H1 (cell line): ENCODE results near the gene KATNAL1. TPM values are rescaled to one million over a fixed set of nuclear protein-coding genes. Genes with fewer than 3 reads are reported as not detected.

Experiments used
- CTCF ChIA-PET: fragments of 300-600 bp; sonication (Branson Sonifier 250); formaldehyde crosslinking; loops from one replicate; lab custom pipeline; 2021; ENCODE audit not compliant: partially characterized antibody; lab: Charles Lee
- POLR2A ChIA-PET: fragments of 300-600 bp; sonication (Branson Sonifier 250); formaldehyde crosslinking; loops from one replicate; lab custom pipeline; 2021; ENCODE audit warnings: inconsistent platforms; ENCODE audit not compliant: partially characterized antibody; lab: Charles Lee
- DNase-seq, 2 experiments: peaks; one replicate each; pipeline versions ENCODE4 v3.0.0 to v3.0.0-alpha.2; 2010 to 2022; ENCODE audit warnings: low spot score in 2 of 2, low read depth in 1 of 2, mixed read lengths in 1 of 2
- FAIRE-seq: peaks from 2 replicates; lab custom pipeline; 2011; peaks lifted over from hg19 to GRCh38; lab: Jason Lieb, UNC
- H2AFZ ChIP-seq: 2 replicates; pipeline ENCODE4 v1.8.1; 2012; ENCODE audit warnings: low read length, inconsistent platforms
- H2AK5ac ChIP-seq: 2 replicates; pipeline ENCODE4 v1.6.1; 2013; ENCODE audit warnings: low read depth, low read length
- H2BK120ac ChIP-seq: replicated peaks from 2 replicates; pipeline ENCODE3; 2013; ENCODE audit warnings: low read depth, low read length, inconsistent platforms
- H2BK12ac ChIP-seq: 2 replicates; pipeline ENCODE4 v1.6.1; 2013; ENCODE audit warnings: low read depth, low read length
- H2BK15ac ChIP-seq: 2 replicates; pipeline ENCODE4 v1.6.1; 2013; ENCODE audit warnings: low read length
- H2BK20ac ChIP-seq: 2 replicates; pipeline ENCODE4 v1.6.1; 2013; ENCODE audit warnings: low read length
- H2BK5ac ChIP-seq: 2 replicates; pipeline ENCODE4 v1.6.1; 2013; ENCODE audit warnings: low read depth, low read length
- H3K14ac ChIP-seq: 2 replicates; pipeline ENCODE4 v1.6.1; 2013; ENCODE audit warnings: inconsistent platforms; ENCODE audit not compliant: insufficient read length
- H3K18ac ChIP-seq: 2 replicates; pipeline ENCODE4 v1.6.1; 2013; ENCODE audit warnings: low read length; ENCODE audit errors: extremely low read depth
- H3K23ac ChIP-seq: 2 replicates; pipeline ENCODE4 v1.6.1; 2013; ENCODE audit warnings: inconsistent platforms; ENCODE audit not compliant: insufficient read length
- H3K23me2 ChIP-seq: 2 replicates; pipeline ENCODE4 v1.6.1; 2013; ENCODE audit warnings: low read depth, low read length
- H3K27ac ChIP-seq: 2 replicates; pipeline ENCODE4 v1.6.1; 2011; ENCODE audit warnings: low read depth, low read length, inconsistent platforms
- H3K27me3 ChIP-seq, 4 experiments: replicated peaks in 1 of 4; 1 replicate in 1 of 4; 2 replicates in 3 of 4; pipeline versions ENCODE4 v1.6.1 to v1.8.1; 2011 to 2013; ENCODE audit warnings: low read length in 3 of 4, mild to moderate bottlenecking in 3 of 4, inconsistent platforms in 2 of 4, mixed read lengths in 2 of 4, moderate library complexity in 1 of 4; ENCODE audit not compliant: control insufficient read depth in 3 of 4, insufficient read depth in 3 of 4; ENCODE audit errors: extremely low read depth in 1 of 4
- H3K36me3 ChIP-seq, 4 experiments: 2 replicates each; pipeline versions ENCODE4 v1.6.1 to v1.8.1; 2011 to 2013; ENCODE audit warnings: mild to moderate bottlenecking in 4 of 4, low read length in 3 of 4, moderate library complexity in 2 of 4, control low read depth in 1 of 4, inconsistent platforms in 1 of 4; ENCODE audit not compliant: insufficient read depth in 4 of 4, control insufficient read depth in 2 of 4
- H3K4ac ChIP-seq: replicated peaks from 2 replicates; pipeline ENCODE3; 2013; ENCODE audit warnings: low read length, low read depth, mixed read lengths, inconsistent platforms; ENCODE audit not compliant: insufficient read length
- H3K4me1 ChIP-seq, 4 experiments: replicated peaks in 1 of 4; 1 replicate in 1 of 4; 2 replicates in 3 of 4; pipeline versions ENCODE4 v1.6.1 to v1.8.1; 2011 to 2013; ENCODE audit warnings: low read length in 3 of 4, inconsistent platforms in 2 of 4, mixed read lengths in 1 of 4; ENCODE audit not compliant: insufficient read depth in 4 of 4, control insufficient read depth in 3 of 4
- H3K4me2 ChIP-seq, 2 experiments: 2 replicates each; pipeline versions ENCODE4 v1.6.1 to v1.8.1; 2011 to 2013; ENCODE audit warnings: low read depth in 2 of 2, low read length in 2 of 2, control low read depth in 1 of 2, inconsistent platforms in 1 of 2, mild to moderate bottlenecking in 1 of 2; ENCODE audit not compliant: insufficient read depth in 1 of 2
- H3K4me3 ChIP-seq, 4 experiments: fragments of 200-600, 300-600 bp in 1 of 4; sonication (generic), shearing (Covaris generic), sonication (Bioruptor Twin) in 1 of 4; 2 replicates each; pipeline versions ENCODE4 v1.5.1 to v1.8.1; 2011 to 2016; ENCODE audit warnings: low read length in 4 of 4, low read depth in 3 of 4, control low read depth in 2 of 4, inconsistent platforms in 2 of 4, mild to moderate bottlenecking in 2 of 4, mixed read lengths in 1 of 4, moderate library complexity in 1 of 4; ENCODE audit not compliant: insufficient read depth in 2 of 4; ENCODE audit errors: extremely low read depth in 1 of 4
- H3K56ac ChIP-seq: replicated peaks from 2 replicates; pipeline ENCODE3; 2013; ENCODE audit warnings: low read depth, mild to moderate bottlenecking, mixed read lengths, low read length, inconsistent platforms; ENCODE audit not compliant: insufficient read length
- H3K79me1 ChIP-seq: 2 replicates; pipeline ENCODE4 v1.6.1; 2013; ENCODE audit warnings: low read depth, low read length, control low read depth
- H3K79me2 ChIP-seq, 2 experiments: 2 replicates each; pipeline versions ENCODE4 v1.6.1 to v1.8.1; 2012 to 2013; ENCODE audit warnings: low read length in 2 of 2, mild to moderate bottlenecking in 2 of 2, inconsistent platforms in 1 of 2; ENCODE audit not compliant: insufficient read depth in 2 of 2, control insufficient read depth in 1 of 2
- H3K9ac ChIP-seq, 4 experiments: replicated peaks in 1 of 4; 1 replicate in 1 of 4; 2 replicates in 3 of 4; pipeline versions ENCODE4 v1.6.1 to v1.8.1; 2011 to 2013; ENCODE audit warnings: low read depth in 3 of 4, low read length in 3 of 4, control low read depth in 2 of 4, mild to moderate bottlenecking in 2 of 4, moderate library complexity in 2 of 4, inconsistent platforms in 1 of 4; ENCODE audit errors: extremely low read depth in 1 of 4
- H3K9me3 ChIP-seq, 2 experiments: 2 replicates each; pipeline versions ENCODE4 v1.6.1 to v1.8.1; 2012 to 2013; ENCODE audit warnings: mild to moderate bottlenecking in 2 of 2, moderate library complexity in 2 of 2, control low read depth in 1 of 2, inconsistent platforms in 1 of 2, low read depth in 1 of 2, low read length in 1 of 2, mixed read lengths in 1 of 2; ENCODE audit not compliant: insufficient read depth in 2 of 2
- H4K20me1 ChIP-seq, 2 experiments: replicated peaks in 1 of 2; 2 replicates each; pipeline versions ENCODE3 to v1.8.1; 2011 to 2013; ENCODE audit warnings: inconsistent platforms in 2 of 2, low read length in 2 of 2, mild to moderate bottlenecking in 1 of 2; ENCODE audit not compliant: insufficient read depth in 2 of 2, control insufficient read depth in 1 of 2
- H4K5ac ChIP-seq: 2 replicates; pipeline ENCODE4 v1.6.1; 2013; ENCODE audit warnings: low read length, low read depth, mixed read lengths, inconsistent platforms; ENCODE audit not compliant: insufficient read length
- H4K8ac ChIP-seq: 2 replicates; pipeline ENCODE4 v1.8.0; 2013; ENCODE audit warnings: mild to moderate bottlenecking, moderate library complexity, low read length, inconsistent platforms; ENCODE audit not compliant: insufficient read depth; ENCODE audit errors: extremely low read depth
- H4K91ac ChIP-seq: replicated peaks from 2 replicates; pipeline ENCODE3; 2013; ENCODE audit warnings: low read length, mixed read lengths, inconsistent platforms; ENCODE audit not compliant: insufficient read length
- POU5F1 ChIP-seq: IDR thresholded peaks from 2 replicates; pipeline ENCODE4 v1.6.1; 2011; ENCODE audit warnings: low read depth, mild to moderate bottlenecking, low read length, moderate library complexity
- TCF12 ChIP-seq: IDR thresholded peaks from 2 replicates; pipeline ENCODE4 v1.6.1; 2011; ENCODE audit warnings: low read depth, mild to moderate bottlenecking, low read length
- WGBS, 2 experiments: shearing (Covaris generic) in 1 of 2; methylation state at CpG; one replicate each; pipeline versions ENCODE4 v1.1.6 to v1.1.7; 2013 to 2015; ENCODE audit warnings: low lambda C conversion rate in 2 of 2, mixed read lengths in 2 of 2, inconsistent platforms in 1 of 2, low coverage in 1 of 2, missing lambda C conversion rate in 1 of 2; ENCODE audit not compliant: insufficient replicate concordance in 2 of 2, insufficient coverage in 1 of 2, insufficient read length in 1 of 2; ENCODE audit errors: extremely low coverage in 1 of 2, missing lambda C conversion rate in 1 of 2; 5-methylcytosine and 5-hydroxymethylcytosine counted together
- polyA plus RNA-seq, 7 experiments: library from polyadenylated mRNA; depleted of rRNA in 3 of 7; stranded (reverse) in 5 of 7; unstranded in 2 of 7; fragments of >200 nt in 5 of 7; fragments of 200-250 nt in 2 of 7; gene quantifications; 1 replicate in 5 of 7; 2 replicates in 1 of 7; 4 replicates in 1 of 7; pipeline versions ENCODE4 v1.2.1 to v1.2.3, GENCODE V29; 2011 to 2013; ENCODE audit warnings: missing spikeins in 2 of 7, mixed read lengths in 2 of 7
- total RNA-seq: library from RNA; stranded (reverse); fragmentation: NEBNext Ultra II Directional; extraction: Animal tissue kit (Norgen Biotek cat#: 25700); gene quantifications from 2 replicates; pipeline ENCODE4 v1.2.1, GENCODE V29; 2021

Gene KATNAL1
- total and polyA plus RNA-seq, 2 of the 8 experiments (the other 6 are each of a cell fraction or from before 2014, with no cell fraction given), result 4.0 to 13.2 TPM

DNA sequence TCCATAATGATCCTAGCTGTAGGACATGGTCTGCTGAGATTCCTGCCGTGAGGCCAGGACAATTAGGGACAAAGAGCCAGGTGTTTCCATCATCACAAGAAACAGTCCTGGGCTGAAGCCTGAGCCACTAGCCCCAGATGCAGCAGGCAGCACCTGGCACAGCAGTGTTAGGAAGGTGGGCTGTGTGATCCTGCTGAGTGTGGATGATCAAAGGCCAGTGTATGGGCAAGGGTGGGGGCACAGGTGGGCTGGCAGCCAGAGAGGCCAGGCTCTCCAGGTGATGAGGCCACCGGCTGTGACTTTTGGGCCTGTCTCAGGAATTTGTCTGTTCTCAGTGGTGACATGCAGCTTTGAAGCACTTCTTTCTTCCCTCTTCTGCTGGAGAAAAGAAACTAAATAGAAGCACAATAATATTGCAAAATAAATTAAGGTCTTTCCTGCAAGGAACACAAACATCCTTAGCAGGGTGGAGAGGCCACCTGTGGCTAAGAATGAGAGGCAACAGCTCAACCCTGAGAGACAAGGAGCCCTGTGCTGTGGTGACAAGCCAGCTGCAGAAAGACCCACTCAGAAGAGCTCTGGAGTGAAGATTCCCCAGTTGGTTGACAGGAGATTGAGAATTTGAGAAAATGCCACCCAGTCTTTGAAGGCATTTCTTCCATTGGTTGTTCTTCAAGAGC lies 127.6 kb downstream of the KATNAL1 start:
- no peak for FAIRE-seq
- 79% methylated on average over 2 of the region's 2 CpGs; no CpG with 5 or more reads in 1 of the 2 experiments for WGBS, 2 experiments
- peak overlapping the region; percentile 28; the same call in 1 of the 2 replicates for H4K8ac ChIP-seq
- no peak overlapping the region for H3K14ac ChIP-seq
- H3K79me1 ChIP-seq, result no peaks in the 10 kb centered on the region
- H3K56ac ChIP-seq, result no peak overlapping the region
- H2BK5ac ChIP-seq, result no peak overlapping the region
- no peak overlapping the region for H3K23ac ChIP-seq
- H3K36me3 ChIP-seq, result no peaks in the 10 kb centered on the region
- no peak overlapping the region for H4K5ac ChIP-seq
- no peak overlapping the region for H3K4me3 ChIP-seq
- no peaks in the 10 kb centered on the region for H4K20me1 ChIP-seq
- no peak overlapping the region for H3K27ac ChIP-seq
- DNase-seq, result no peak
- no peak overlapping the region for H2BK120ac ChIP-seq
- H3K9me3 ChIP-seq, result 0 out of 4 replicates have a peak, but pooled peaks cover 0 to 2% of the 10 kb centered on the region in 2 experiments
- no peak overlapping the region for H3K9ac ChIP-seq
- H3K4me2 ChIP-seq, result no peak overlapping the region
- H3K4me1 ChIP-seq, result peaks cover 0 to 9% (median 3%) of the 10 kb centered on the region in 4 experiments; a peak in 5 of 7 replicates
- no peaks in the 10 kb centered on the region for H3K23me2 ChIP-seq
- H2BK12ac ChIP-seq, result no peak overlapping the region
- POLR2A ChIA-PET, result no interaction called here
- H2AFZ ChIP-seq, result no peak overlapping the region
- no peak overlapping the region for H4K91ac ChIP-seq
- no peak overlapping the region for H3K18ac ChIP-seq
- no peaks in the 10 kb centered on the region for H3K79me2 ChIP-seq
- CTCF ChIA-PET, result interaction anchor here (0.9 to 1.5 kb wide), 2 partner anchors 13 to 156 kb away, joined by 3 read pairs; no protein-coding TSS in a partner anchor
- no peak overlapping the region for H3K4ac ChIP-seq
- no peak overlapping the region for H2AK5ac ChIP-seq
- no peaks in the 10 kb centered on the region for H3K27me3 ChIP-seq
- no peak overlapping the region for H2BK20ac ChIP-seq
- TF ChIP-seq TCF12, result 0 out of 2 replicates have a peak, but pooled peaks have one; percentile 41
- no peak for TF ChIP-seq POU5F1
- H2BK15ac ChIP-seq, result no peak overlapping the region
